Measurements from ENCODE around the gene DNM3.
"Not testable (repeated sequence)": the region's sequence is repeated elsewhere in the genome, so short reads cannot be mapped to it uniquely, and the experiment has no call there.

The DNM3 gene

GRCh38 chr1:172345077-172345476 lies 503.8 kb downstream of the DNM3 start:
- no peak for DNase-seq

- no peak for DNase-seq
Measured at GRCh38 chr1:172347416-172347815, 506.1 kb downstream of the DNM3 start.

GRCh38 chr1:172350856-172351255 lies 509.6 kb downstream of the DNM3 start:
- DNase-seq = no peak

DNA sequence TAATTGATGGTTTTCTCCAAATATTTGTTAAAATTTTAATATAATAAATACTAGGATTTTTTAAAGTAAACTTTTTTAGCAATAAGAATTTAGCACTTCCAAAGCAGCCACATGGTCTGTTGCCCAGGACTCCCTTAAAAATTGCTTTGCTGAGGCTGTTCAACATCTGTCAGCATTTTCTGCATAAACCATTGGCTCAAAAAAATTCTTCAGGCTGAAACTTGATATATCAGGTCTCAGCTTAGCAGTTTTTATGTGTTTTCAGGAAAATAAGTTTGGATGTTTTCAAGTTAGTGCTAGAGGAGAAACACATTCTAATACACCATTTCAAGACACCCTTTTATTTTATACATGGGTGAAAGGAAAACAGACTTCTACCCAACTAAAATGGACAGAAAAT lies 510.0 kb downstream of the DNM3 start:
- no peak for DNase-seq

DNA sequence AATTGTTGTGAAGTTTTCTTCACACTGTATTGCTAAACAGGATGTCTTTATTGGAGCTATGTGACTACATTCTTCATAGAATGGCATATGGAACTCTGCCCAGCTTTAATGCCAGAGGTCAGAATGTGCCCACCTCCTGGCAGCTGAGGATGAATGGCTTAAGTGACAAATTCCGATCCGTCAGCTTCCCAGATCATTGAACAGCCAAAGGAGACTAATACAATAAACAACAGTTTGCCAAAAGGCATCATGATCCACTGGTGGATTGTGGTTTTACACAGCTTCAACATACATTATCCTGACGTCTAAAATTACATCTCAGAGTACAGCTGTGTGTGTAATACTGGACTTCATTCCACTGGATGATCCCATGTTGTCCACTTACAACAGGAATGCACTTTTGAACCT lies 510.5 kb downstream of the DNM3 start:
- DNase-seq = no peak

DNA sequence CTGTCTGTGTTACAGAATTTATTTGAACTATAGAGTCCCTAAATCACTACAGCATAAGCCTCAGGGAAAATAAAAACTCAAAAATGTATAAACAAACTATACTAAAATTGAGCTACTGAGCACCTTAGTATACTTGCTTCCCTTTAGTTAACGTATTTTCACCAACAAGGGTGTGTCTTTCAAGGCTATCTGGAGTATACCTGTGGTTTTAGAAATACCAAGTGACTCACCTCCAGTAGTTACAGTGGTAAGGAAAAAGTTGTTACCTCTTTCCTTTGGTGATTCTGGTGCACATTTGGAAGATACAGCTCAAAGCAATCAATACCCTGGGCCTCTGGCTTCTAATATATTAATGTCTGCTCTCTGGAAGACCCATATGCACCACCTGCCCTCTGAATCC lies 511.1 kb downstream of the DNM3 start:
- no peak for DNase-seq

- DNase-seq = no peak
Measured at GRCh38 chr1:172354291-172355274, 513.3 kb downstream of the DNM3 start.

DNA sequence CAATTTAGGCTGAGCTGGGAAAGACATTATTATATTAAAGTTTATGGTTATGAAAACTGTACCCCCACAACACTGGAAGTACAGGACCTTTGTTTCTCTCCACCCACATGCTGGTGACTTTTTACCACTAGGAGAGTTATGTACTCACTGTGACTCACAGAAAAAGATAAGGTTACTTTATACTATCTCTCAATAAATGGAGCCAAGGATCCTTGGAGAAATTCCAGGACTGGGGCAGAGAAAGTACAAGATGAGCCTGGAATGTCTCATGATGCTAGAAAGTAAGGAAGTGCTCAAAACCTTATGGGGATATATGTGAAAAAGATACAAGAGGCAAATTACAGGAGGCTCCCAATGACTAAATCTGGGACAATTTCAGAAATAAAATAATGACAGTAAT lies 515.3 kb downstream of the DNM3 start:
- DNase-seq = no peak

DNA sequence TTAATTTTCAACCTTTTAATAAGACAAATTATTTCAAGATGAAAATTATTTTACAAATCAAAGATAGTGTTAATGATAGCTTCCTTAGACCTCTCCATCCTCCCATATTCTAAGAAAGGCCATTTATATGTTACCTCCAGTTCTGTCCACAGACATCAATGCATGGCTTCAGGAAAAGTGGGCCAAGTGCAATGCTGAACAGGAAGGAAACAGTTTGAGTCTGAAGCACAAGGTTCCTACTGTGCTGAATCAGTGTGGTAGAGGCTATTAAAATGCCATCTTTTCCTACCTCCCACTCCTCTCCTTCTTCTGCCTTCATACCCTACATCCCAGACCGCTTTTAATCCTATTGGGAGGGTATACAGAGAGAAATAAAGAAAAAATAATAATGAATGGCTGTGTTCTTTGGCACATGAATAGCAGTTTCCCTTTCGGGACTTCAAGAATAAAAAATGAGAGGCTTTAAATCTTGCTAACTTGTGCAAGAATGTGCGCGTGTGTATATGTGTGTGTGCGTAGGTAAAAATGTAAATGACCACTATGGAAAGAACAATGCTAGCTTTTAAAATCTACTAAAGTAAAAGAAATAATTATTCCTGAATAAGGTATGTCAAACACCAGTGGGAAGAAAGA lies 516.6 kb downstream of the DNM3 start:
- no peak for DNase-seq

- DNase-seq = no peak
Measured at GRCh38 chr1:172359491-172359999, 518.2 kb downstream of the DNM3 start.

DNA sequence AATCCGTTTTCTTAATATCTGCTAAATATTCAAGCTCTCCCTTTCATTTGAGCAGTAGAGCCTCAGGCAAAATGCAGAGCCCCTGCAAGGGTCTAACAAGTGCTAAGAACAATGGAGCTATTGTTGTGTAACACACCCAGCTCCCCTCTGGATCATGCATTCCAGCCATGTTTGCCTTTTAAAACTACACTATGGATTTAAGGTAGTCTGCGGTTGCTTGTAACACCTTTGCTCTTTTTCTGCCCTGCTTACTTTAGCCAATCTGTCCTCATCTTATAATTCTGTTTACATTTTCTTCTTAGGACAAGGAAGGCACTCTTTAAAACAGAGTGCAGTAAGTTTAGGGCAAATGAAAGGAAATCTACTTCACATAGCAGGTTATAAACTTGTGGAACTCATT lies 519.2 kb downstream of the DNM3 start:
- DNase-seq = no peak

DNA sequence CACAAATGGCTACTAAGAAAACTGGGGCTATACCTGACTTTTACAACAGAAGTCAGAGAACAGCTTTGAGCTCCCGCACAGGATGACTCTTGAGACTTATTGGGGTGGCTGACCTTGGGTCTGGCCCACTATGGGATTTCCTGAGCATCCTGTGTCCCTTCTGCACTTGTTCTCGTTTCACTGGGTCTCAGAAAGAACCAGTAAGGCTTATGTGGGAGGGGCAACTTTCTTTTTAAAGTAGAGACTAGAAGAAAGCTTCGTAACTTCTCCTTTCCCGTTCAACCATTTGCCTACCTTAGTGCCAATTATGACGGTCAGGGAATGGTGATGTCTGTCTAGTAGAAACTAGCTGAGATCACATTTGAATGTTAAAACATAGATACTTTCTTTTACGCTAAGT lies 519.7 kb downstream of the DNM3 start:
- no peak for DNase-seq

DNA sequence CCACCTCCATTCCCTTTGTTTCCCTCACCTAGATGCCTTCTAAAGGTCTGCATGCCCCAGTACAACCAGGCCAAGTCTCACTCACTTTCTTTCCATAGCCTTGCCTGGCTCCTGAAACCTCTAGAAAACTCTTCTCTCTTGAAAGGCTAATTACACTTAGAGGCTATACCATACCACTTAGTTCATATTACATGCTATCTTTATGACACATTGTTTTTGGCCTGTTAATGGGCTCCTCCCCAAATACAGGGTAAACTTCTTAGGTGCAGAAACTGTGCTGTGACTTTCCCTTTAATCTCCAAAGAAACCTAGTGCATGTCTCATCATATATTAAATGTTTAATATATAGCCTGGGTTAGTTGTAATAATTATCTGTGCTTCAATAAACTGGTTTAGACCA lies 522.6 kb downstream of the DNM3 start:
- DNase-seq = no peak

DNA sequence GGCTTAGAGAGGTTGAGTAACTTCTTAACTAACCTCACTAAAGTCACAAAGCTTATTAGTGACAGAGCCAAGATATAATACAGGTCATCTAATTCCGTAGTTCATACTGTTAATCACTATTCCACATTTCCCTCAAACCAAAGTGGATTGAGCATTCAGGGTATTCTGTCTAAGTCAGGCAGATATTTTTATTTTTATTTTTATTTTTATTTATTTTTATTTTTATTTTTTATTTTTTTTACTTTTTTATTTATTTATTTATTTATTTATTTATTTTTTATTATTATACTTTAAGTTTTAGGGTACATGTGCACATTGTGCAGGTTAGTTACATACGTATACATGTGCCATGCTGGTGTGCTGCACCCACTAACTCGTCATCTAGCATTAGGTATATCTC lies 530.3 kb downstream of the DNM3 start:
- not testable (repeated sequence) for DNase-seq

GRCh38 chr1:172373864-172374263 lies 532.6 kb downstream of the DNM3 start:
- no peak for DNase-seq

- DNase-seq = no peak
Measured at GRCh38 chr1:172375211-172375631, 533.9 kb downstream of the DNM3 start.

DNA sequence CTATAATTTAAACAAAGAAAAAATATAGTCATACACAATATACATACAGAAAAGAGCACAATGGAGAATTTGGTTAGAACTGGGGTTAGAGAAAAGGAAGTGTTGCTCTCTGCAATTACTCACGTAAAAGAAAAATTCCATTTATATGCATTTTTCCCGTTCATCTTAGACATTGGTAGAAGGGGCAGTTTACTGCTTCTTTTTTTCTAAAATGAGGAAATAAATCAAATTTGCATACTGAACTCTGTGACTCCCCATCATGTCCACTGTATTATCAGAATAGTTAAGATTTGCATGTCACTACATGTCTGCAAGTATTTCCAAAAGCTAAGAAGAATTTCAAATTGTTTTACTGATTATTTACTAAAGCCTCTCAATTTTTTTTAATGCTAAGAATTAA lies 535.1 kb downstream of the DNM3 start:
- DNase-seq = no peak

GRCh38 chr1:172377565-172377964 lies 536.3 kb downstream of the DNM3 start:
- no peak for DNase-seq

DNA sequence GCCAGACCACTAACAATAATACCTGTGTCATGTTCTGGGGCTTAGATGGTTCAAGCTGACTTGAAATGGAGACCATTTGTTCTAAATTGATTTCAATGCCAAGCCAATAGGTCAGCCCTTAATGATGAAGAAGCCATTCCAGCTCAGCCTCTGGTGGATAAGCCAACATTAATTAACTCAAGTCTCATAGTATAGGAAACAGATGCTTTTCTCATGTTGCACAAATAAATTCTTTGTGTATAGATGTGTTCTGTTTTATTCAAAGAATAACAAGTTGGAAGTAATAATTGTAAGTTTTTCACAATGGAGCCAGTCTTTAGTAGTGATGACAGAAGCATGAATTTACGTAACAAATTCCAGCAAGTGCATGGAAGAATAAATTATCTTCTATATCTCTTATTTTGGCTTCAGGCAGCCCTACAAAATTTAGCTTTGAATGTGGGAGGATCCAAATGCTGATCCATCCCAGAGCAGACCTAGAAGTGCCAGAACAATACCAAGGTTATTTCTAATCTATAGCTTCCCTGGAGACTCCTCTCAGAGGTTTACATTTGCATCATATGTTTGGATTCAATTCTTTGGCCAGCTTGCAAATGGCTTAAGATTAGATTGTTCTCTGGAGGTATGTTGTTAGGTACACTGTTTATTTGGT lies 536.9 kb downstream of the DNM3 start:
- no peak for DNase-seq

DNA sequence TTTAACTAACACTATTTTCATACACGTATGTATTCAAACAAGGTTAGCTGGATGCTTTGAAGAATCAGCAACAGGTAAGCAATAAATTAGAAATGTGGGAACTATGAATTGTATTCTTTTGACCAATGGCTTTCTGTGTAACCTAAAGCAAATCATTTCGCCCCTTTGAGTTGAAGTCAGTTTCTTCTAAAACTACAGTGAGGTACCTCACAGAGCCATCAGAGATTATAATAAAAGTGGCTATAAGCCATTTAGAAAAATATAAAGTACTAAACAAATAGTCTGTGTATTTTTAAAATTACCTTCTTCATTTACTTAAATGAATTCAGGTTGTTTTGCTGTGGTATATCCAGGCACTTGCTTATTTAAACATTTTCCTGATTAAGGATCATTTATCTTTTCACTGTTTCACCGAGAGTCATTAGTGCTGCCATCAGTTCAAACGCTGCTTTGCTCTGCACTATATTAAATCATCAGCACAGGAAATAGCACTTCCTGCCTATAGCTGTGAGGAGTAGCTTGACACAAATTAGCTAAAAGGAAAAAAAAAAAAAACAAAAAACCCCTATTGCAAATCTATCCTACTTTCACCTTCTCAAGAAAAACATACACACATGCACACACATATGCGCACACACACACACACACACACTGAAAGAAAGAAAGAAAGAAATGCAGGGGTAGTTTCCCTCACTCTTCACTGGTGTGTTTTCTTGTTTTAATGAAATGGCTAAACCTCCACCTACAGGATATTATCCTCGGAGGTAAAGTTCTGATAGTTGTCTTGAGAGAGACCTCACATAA lies 539.3 kb downstream of the DNM3 start:
- no peak for DNase-seq

GRCh38 chr1:172381946-172382345 lies 540.6 kb downstream of the DNM3 start:
- DNase-seq = no peak

DNA sequence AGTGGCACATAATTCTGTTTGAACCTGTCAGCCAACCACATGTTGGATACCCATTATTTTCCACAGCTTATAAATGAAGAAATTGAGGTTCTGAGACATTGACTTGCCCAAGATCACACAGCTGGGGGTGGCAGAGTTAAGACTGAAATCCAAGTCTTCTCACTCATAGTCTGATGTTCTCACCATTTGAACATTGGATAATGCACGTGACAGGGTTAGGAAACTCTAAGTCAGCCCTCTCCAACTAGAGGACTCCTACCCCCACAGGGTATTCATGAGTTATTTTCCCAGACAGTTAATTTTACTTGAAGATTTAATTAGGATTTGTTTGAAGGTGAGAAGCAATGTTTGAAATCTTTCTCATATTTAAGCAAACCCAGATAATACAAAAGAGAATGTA lies 541.1 kb downstream of the DNM3 start:
- no peak for DNase-seq

DNA sequence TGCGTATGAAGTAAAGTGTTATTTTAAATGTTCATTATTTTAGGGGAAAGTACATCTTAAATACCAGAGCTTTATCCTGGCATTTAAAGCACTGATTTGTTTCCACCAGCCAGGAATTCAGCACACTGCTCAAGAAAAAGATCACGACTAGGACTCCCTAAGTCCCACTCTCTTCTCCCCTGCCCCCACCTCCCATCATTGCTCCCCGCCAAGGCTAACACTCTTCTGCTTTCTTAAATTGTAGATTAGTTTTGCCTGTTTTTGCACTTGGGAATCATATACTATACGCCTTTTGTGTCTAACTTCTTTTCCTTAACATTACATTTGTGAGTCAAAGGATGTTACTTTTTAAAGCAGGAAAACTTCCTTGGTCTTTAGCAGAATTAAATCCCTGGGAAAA lies 541.7 kb downstream of the DNM3 start:
- no peak for DNase-seq

All from GF-D8 (cell line).